Fibroblast of peridontal ligament (primary cell): ENCODE measurements around the gene SV2B.
"Not testable (repeated sequence)": the region's sequence is repeated elsewhere in the genome, so short reads cannot be mapped to it uniquely, and the experiment has no call there.

ENCODE experiments used
- DNase-seq: peaks from one replicate; pipeline ENCODE4 v3.0.0-alpha.2; 2010; ENCODE audit errors: extremely low read depth

Gene SV2B

GRCh38 chr15:91099995-91100813 is at the start of gene SV2B:
TSS of gene SV2B (plus strand) at chr15:91100257. CDS start at chr15:91226264, 126,007 bp downstream.
- DNase-seq: peak; percentile 34

- no peak for DNase-seq
These were observed 48.8 kb upstream of the SV2B start for GRCh38 chr15:91051248-91051647.

- DNase-seq: no peak
These were observed 45.2 kb upstream of the SV2B start for GRCh38 chr15:91054816-91055215.

GRCh38 chr15:91055548-91056331 is 44.3 kb upstream of the SV2B start:
- DNase-seq: peak; percentile 67

- DNase-seq: no peak
These were observed 38.8 kb upstream of the SV2B start for GRCh38 chr15:91061230-91061629.

- no peak for DNase-seq
These were observed 38.1 kb upstream of the SV2B start for GRCh38 chr15:91061997-91062396.

- DNase-seq: no peak
These were observed 34.6 kb upstream of the SV2B start for GRCh38 chr15:91065505-91065904.

GRCh38 chr15:91067036-91067435 is 33.0 kb upstream of the SV2B start:
- no peak for DNase-seq

GRCh38 chr15:91068436-91068835 is 31.6 kb upstream of the SV2B start:
- DNase-seq: no peak

GRCh38 chr15:91068966-91069365 is 31.1 kb upstream of the SV2B start:
- DNase-seq: no peak

- no peak for DNase-seq
These were observed 29.2 kb upstream of the SV2B start for GRCh38 chr15:91070872-91071271.

GRCh38 chr15:91072161-91072560 is 27.9 kb upstream of the SV2B start:
- no peak for DNase-seq

- no peak for DNase-seq
These were observed 27.0 kb upstream of the SV2B start for GRCh38 chr15:91073077-91073476.

- no peak for DNase-seq
These were observed 26.3 kb upstream of the SV2B start for GRCh38 chr15:91073768-91074167.

GRCh38 chr15:91075739-91076138 is 24.3 kb upstream of the SV2B start:
- DNase-seq: no peak

- no peak for DNase-seq
These were observed 23.0 kb upstream of the SV2B start for GRCh38 chr15:91077029-91077428.

GRCh38 chr15:91093866-91094265 is 6.2 kb upstream of the SV2B start:
- DNase-seq: not testable (repeated sequence)

GRCh38 chr15:91098451-91098850 is 1.6 kb upstream of the SV2B start:
- no peak for DNase-seq

GRCh38 chr15:91099616-91099994 is 452 bp upstream of the SV2B start:
- peak; percentile 13 for DNase-seq

GRCh38 chr15:91100814-91101607 is 954 bp downstream of the SV2B start:
- DNase-seq: peak; percentile 17

- DNase-seq: no peak
These were observed 1.5 kb downstream of the SV2B start for GRCh38 chr15:91101608-91101920.

- no peak for DNase-seq
These were observed 2.7 kb downstream of the SV2B start for GRCh38 chr15:91102546-91103330.
